Activated CD4-positive, CD25-positive, alpha-beta regulatory T cell (primary cell): ENCODE data around the gene FOXO3.
"Not testable (repeated sequence)": the region's sequence is repeated elsewhere in the genome, so short reads cannot be mapped to it uniquely, and the experiment has no call there.

Source experiments
- DNase-seq, 4 experiments: peaks; one replicate each; lab custom pipeline; 2025; lab: John Stamatoyannopoulos, UW

FOXO3 gene

DNA sequence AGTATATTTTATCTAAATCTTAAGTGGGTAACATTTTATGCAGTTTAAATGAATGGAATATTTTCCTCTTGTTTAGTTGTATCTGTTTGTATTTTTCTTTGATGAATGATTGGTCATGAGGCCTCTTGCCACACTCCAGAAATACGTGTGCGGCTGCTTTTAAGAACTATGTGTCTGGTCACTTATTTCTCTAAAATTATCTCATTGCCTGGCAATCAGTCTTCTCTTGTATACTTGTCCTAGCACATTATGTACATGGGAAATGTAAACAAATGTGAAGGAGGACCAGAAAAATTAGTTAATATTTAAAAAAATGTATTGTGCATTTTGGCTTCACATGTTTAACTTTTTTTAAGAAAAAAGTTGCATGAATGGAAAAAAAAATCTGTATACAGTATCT is 123.3 kb downstream of the FOXO3 start:
- not testable (repeated sequence) for DNase-seq

DNA sequence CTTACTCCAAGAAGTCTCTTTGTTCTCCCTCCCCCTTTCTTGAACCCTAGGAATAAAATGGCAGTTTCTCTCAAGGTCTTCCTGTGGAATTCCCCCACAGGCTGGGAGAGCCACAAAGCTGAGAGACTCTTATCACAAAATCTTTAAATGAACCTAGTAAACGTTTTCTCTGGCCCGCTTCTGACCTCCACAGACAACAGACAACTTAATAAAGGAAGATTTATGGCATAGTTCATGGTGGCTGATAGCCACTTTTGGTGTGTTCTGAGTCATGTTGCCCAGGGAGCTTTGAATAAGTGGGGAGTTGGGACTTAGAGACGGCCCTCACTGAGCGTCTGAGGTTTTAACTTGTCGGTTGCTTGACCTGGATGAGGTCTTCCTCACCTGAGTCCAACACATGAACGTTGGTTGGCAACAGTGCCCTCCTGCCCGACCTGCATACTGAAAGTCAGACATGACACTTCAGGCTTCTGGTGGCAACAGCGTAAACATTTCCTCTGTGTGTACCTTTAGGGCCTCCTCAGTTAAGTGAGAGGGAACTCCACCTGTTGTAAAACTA is 124.1 kb downstream of the FOXO3 start:
- no peak for DNase-seq

DNA sequence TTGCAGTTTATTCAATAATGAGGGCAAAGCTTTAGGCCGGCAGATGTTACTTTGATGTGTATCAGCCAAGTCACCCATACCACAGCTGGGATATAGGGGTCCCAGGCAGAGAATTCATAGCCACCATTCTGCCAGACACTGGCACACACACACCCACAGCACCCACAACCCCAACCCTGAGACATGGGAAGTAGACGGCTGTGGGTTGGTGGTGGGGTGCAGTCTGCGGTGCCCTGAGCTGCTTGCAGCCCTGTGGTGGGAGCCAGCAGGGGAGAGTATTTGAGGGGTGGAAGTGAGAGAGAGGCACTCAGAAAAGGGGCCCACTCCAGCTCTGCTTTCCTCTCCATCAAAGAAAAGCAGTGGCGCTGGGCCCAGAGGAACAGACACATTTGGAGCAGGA is 125.3 kb downstream of the FOXO3 start:
- DNase-seq, result no peak

DNA sequence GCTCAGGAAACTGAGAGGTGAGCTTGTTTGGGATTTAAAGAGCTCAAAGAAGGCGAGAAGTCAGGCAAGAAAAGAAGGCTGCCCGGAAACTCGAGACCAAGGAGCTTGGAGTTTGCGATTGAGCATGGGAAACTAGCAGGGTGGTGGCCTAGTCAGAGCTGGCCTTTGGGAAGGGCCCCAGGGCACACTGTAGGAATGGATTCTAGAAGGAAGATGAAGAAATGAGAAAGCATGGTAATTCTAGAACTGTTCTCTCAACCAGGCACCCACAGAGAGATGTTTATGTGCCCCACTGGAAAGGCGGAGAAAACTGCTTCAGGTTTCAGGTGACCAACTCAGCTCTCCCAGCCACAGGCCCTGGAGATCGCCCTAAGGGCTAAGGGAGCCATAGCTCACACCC is 126.2 kb downstream of the FOXO3 start:
- DNase-seq, result no peak

DNA sequence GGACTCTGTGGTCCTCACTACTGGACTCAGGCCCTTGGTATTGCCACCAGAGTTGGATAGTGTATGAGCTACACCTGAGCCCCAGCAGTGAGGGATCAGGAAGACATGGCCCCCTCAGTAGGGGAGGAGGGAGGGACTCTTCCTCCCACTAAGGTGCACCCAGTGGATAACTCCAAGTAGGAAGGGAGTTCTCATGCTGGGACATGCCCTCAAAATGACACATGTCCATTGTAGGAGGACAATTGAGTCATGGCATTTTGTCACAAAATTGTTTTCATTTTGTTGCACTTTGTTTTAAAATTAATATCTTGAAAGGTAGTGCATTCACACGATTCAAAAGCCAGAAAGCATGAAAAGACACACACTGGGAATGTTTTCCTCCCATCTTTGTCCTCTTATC is 127.2 kb downstream of the FOXO3 start:
- DNase-seq, result no peak

DNA sequence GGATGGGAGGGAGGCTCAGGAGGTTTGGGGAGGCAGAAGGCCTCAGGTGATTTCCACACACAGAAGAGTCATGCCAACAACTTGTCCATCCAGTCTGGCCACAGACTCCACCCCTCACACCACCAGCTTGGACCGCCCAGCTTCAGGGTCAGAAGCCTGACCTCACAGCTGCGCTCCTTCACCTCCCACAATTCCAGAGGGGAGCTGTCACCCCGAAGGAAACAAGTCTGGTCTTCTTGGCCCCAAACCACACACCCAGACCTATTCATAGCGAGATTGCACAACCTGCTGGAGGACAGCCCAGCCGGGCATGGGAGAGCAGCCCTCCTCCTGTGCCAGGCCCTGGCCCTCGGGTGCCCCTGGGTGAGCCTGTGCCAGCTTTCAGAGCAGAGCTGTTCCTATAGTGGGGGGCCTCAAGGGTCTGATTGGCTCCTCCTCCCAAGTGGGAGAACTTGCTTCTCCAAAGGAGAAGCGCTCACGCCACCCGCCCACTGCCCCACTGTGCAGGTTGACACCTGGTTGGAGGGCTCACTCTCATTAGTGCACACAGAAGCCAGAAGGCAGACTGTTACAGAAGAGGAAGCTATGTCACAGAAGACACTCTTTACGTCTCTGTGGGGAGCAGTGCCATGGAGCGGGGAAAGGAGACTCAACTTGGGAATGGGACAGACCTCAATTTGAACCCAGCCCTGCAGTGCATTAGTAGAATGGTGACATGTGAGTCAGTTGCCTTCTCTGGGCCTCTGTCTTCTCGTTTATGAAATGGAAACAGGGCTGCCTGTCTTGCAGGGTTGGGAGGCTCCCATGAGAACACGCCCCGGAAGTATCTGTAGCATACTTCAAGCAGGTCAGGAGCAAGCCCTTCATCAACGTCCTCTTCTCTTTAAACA is 128.8 kb downstream of the FOXO3 start:
- DNase-seq, result no peak

DNA sequence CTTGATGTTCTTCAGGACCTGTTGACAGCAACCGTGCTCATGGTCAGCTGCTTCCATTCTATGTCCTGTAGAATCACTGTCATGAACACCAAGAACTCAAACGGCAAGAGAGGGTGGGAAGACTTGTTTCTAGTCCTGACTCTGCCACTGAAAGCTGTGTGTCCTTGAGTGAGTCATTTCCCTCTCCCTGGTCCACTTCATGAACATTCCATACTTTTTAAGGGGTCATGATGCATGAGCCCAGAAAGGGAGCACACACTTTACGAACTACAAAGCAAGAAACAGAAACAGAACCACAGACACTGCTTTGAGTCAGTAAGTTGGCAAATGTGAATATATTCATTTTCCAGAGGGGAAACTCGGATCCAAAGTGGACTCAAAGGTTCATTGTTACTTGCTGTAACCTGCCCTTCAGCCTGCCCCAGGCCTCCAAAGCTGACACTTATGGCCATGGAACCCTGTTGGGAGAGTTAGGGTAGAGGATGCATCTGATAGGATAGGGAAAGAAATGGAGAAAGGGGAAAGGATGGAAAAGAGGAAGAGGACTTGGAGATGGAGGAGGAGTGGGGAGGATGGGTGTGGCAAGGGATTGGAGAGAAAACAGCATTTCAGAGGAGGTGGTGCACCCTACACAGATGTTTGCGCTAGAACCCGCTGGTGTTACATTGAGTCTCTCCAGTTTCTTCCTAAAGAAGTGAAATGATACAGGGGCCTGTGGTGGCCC is 129.8 kb downstream of the FOXO3 start:
- DNase-seq, result no peak

DNA sequence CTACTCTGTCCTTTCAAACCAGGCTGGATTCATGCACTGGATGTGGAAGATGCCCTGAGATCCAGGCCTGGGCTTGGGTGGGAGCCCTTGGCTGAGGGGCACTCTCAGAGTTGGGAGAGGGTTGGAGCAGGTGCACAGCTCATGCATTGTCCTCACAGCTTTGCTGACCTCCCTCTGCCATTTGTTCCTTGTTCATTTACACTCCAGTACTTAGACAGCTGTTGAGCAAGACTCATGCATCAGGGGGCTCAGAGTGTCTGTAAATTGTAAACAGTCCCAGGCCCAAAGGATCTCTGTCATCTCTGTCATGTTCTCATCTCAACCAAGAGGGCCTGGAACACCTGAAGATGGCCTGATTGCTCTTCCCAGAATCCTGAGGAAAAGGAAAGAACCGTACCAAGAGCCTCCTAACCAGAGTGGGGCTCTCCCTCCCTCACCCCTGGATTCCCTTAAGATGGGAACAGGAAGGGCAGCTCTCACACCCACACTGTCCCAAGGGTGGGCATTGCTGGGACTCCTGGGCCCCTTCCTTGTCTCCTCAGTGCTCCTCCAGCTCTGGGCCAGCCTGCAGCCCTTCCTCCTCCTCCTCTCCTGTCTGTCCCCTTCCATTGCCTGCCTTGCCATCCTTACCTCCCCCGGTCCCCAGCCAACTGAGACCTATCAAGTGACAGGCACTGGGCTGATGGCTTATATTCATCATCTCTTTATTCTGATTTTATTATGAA is 132.9 kb downstream of the FOXO3 start:
- DNase-seq, result no peak

DNA sequence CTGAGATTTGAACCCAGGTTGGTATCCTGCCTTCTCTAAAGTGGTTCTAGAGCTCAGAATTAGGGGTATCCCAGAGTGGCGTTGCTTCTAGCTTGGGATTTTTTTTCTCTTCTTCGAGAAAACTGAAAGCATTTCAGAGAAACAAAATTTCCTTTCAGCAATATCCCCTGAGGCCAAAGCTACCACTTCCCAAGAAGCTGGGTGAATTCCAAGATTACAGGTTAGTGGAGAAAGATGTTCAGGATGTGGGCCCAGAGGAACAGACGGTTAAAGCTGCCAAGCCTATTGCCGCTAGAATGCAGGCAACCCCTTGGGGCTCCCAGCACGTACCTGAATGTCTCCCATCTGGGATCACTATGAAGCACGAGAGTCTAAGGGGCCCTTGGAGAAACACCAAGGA is 134.1 kb downstream of the FOXO3 start:
- no peak for DNase-seq

DNA sequence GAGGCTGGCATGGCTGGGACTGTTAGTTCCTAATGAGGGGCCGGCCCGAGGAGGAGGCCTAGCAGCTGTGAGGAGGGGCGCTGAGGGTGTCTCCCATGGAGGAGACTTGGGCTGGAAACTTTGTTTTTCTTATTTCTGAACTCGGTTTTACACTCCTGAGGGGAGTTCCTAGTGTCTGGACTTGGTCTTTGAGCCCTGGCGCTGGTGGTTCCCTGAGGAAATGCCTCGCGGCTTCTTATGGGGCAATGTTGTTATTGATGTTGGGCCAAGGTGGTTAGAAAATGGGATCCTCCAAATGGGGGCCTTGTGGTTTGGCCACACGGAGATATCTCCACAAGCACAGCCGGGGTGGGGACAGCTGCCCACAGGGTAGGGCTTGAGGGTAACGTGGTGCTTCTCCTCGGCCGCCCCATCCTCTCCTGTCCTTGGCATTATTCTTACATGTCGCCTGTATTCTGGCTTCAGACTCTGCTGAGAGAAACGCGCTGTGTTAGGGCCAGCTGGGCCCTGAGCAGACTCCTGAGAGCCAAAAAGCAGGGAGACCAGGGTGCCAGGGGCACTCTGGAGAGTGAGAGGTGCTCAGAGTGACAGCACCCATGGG is 136.9 kb downstream of the FOXO3 start:
- DNase-seq, result no peak

DNA sequence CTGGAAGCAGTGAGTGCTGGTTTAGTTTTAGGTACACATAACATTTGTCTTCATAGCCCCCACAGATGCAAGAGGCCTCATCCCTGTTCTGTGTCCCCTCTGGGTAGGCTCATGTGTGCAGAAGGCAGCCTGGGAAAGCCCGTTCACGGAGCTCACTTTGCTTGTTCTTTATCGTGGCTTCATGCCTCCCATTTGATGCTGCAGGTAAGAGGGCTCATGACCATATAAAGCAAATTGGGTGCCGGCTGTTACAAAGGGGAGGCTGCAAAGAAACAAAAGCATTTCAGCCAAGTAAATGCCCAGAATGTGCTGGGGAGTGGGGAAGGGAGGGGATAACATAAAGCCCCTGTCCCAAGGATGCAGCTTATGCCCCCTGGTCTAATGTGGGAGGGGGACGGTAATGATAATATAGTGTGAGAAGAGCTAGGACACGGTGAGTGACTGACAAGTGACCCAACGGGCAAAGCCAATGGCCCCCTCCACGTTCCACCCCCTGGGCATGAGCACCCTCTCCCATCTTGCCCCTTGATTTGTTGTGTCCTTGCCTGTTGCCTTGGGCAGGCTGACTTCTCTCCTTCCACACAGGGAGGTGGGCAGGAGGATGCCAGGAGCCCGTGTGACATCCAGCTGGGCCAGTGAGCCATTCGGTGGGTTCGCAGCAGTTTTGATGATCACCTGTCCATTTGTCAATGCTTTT is 138.0 kb downstream of the FOXO3 start:
- DNase-seq, result no peak

DNA sequence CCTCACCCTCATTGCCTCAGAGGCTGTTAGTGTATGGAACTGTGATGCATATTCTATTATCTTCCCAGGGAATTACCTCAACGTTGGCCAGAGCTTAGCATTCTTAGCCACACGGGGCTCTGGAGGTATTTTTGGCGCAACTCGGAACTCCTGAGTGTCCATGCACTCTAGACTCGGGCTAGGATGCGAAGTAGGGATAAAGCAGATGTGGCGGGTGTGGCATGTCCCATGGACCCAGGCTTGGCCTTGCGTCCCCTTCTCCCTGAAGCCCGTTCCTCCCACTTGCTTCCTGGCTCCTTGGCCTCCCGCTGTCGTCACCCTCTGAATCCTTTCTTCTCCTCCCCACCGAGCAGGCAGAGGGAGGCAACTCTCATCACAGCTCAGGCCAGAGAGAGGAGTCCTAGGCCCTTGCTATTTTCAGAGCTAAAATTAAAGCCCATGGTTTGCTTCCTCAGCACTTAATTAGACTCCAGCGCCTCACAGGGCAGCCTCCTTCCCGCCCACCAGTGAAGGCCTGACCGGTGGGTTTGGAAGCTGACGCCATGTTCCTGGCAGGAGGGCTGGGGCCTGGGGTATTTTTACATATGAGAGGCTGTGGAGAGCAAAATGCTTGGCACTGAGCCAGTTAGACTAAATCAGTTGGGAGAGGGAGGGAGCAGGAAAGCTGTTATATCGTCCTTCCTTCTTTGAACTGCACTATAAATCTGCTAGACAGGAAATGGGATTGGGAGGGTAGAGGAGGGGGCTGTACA is 138.7 kb downstream of the FOXO3 start:
- DNase-seq, result no peak

DNA sequence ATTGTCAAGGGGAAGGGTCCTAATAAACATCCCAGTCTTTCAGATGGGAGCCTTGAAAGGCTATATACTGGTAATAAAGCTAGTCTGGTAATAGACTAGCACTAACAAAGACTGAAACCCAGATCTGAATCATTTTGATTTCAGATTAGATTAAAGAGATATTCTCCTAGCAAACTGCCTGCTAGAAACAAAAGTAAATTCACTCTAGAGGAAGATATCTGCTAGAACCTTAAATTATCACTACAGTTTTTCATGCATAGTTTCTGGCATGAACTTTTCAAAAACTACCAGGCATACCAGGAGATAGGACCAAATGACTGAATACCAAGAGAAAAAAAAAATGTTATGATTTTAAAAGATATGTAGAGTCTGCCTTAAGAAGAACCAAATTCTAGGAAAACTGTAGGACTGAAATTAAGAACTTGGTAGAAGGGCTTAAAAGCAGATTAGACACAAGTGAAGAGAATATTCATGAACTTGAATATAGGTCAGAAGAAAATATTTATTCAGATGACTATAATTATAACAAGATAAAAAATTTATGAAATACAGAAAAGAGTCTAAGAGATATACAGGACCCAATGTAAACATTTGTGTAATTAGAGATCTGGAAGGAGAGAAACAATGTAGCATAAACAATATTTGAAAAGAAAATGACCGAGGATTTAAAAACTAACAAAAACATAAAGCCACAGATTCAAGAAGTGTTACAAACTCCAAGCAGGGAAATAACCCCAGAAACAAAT is 141.6 kb downstream of the FOXO3 start:
- DNase-seq, result no peak

DNA sequence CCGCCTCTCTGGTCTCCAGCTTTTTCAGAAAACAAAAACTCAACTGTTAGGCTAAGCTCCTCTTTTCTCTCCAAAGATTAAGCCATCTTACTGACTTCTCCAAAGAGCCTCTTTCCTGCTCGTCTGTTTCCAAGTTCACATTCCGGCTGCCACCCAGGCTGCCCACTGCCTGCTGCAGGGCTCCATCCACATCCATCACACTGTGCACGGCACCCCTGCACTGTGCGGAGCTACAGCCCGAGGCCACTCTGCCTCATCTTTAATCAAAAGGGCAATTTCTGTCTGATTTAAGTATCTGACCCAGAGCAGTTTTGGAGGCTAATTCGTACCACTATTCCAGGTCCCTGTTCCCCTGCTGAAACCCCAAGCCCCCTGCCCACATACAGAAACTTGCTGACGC is 145.9 kb downstream of the FOXO3 start:
- no peak for DNase-seq

DNA sequence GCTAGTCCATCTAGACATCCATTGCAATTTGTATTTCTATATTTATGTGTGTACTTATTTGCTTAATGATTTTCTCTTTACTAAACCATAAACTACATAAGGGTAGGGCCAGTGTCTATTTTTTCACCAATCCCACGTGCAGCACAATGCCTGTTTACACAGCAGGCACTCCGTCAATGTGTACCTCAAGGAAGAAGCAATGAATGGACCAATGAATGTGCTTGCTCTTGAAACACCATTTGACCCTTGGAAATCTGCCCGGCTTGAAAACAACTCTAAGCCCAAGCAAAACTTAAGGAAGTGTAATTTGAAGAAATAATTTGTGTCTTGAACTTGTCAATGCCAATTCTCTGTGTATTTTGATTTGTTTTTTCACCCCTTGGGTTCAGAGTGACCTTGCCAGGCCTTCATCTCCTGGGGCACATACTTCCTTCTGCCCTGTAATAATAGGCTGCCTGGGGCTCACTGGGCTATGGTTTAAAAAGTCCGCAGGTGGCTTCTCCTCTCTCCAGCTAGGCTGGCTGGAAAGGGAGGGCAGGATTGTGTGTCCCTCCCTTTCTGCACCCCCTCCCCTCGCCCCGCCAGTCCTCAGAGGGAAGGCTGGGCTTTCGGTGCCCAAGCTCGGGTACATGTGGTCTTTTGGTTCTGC is 146.7 kb downstream of the FOXO3 start:
- DNase-seq, result no peak

DNA sequence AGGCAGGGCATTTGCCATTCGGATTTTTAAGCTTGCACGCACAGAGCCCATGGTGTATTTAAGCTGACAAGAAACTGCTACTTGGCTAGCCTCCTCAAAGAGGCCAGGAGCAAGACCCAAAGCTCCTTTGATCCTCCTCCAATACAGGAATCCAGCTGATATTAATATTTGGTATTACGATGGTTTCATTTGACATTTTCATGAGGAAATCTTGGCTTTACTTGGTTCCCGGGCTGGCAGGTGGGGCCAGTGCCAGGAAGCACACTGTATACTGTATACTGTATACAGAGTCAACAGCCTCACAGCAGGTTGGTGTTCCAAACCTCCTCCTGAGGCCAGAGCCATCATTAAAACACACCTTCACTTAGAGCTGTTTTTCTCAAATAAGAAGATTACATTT is 149.3 kb downstream of the FOXO3 start:
- DNase-seq, result no peak

DNA sequence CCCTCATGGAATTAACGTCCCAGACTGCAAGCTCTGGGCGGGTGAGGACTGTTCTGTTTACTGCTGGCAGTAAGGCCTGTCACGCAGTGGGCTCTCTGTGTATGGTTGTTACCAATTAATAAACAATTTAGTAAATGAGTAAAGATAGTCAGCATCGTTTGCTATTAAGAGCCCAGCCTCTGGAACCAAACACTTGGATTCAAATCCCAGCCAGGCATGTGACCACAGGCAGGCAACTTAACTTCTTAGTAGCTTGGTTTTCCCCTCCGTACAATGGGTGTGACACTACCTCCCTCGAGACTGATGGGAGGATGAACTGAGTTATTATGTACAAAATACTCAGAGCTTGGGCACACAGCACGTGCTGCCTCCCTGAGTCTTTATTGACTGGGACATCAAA is 149.8 kb downstream of the FOXO3 start:
- no peak for DNase-seq

DNA sequence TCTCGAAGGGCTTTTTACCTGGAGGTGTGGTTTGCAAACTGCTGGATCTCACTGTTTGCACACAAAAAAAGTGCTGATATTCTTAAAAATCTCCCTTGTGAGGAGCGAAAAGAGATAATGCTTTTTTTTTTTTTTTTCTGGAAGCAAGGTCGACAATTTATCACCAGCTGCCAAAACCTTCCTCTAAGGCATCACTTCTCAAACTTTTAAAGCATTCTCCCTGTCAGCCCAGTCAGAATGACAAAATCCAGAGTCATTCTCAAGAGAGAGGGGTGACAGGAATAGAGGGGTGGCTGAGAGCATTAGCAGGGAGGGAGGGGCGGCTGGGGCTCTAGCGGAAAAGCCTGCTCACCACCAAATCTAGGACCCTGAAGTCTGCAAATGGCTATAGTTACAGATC is 150.4 kb downstream of the FOXO3 start:
- no peak for DNase-seq

DNA sequence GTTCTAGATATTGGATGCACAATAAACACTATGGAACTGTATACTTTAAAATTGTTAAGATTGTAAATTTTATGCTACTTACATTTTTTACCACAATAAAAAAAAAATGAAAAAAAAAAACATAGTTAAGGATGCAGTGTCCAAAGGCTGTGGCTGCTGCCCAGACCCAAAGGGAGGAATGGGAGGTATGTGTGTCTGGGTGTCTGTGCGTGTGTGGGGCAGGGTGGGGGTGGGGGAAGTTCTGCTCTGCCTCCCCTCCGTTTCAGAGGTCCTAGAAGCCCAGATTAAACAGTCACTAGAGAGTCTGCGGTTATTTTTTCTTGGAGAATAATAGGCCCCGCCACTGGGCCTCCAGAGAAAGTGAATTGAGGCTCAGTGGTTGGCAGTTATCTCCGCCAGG is 151.1 kb downstream of the FOXO3 start:
- DNase-seq, result no peak

DNA sequence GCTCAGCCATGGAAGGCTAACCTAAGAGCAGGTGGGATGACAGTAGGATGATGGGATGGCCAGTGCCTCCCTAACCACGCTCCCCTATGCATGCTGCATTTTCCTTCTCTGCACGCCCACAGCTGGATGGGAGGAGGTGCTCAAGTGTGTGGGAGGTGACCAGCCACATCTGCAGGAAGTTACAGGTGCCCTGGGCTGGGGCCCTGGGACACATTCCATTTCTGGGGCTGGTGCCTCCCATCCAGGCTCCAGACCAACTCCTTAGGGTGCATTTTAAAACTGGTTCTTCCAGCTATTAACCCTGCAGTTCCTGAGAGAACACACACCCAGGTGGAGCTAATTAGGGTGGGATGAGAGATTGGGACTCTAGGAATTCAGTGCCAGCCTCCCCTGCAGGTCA is 152.2 kb downstream of the FOXO3 start:
- no peak for DNase-seq
